ENCODE data around the gene YWHAG. TPM values are rescaled to one million over a fixed set of nuclear protein-coding genes. Genes with fewer than 3 reads are reported as not detected.
A peak's percentile ranks its signal among the peaks of the same experiment; 100 is the strongest.

YWHAG gene
- polyA plus RNA-seq, 1 of the 3 experiments (the other 2 are of a cell fraction) = 60.4 TPM

DNA sequence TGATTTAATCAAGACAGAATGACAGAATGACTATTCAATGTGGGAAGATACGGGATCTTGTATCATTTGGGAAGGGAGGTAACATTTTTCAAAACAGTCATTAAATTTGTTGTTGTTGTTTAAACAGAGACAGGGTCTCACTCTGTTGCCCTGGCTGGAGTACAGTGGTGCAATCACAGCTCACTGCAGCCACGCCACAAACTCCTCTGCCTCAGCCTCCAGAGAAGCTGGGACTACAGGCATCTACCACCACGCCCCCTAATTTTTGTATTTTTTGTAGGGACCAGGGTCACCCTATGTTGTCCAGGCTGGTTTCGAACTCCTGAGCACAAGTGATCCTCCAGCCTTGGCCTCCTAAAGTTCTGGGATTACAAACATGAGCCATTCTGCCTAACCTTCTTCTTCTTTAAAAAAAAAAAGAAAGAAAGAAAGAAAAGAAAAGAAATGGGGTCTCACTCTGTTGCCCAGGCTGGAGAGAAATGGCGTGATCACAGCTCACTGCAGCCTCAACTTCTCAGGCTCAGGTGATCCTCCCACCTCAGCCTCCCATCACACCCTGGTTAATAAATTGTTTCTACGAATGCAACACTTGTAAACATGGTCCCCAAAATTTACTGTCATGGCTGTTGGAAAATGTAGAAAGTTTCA, 24.3 kb downstream of the YWHAG start:
- ChIA-PET POLR2A (interaction anchor here (0.6 kb wide), 1 partner anchor 13 kb away, joined by 4 read pairs; no protein-coding TSS in a partner anchor), CTCF (interaction anchor here (1.3 to 2.9 kb wide), 4 partner anchors 9 to 20 kb away, joined by 3 to 9 read pairs (median 6); no protein-coding TSS in a partner anchor)
- H3K9me3 ChIP-seq = no peaks in the 10 kb centered on the region
- TF ChIP-seq, protein P1, sequence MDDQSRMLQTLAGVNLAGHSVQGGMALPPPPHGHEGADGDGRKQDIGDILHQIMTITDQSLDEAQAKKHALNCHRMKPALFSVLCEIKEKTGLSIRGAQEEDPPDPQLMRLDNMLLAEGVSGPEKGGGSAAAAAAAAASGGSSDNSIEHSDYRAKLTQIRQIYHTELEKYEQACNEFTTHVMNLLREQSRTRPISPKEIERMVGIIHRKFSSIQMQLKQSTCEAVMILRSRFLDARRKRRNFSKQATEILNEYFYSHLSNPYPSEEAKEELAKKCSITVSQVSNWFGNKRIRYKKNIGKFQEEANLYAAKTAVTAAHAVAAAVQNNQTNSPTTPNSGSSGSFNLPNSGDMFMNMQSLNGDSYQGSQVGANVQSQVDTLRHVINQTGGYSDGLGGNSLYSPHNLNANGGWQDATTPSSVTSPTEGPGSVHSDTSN (IDR thresholded peaks at IDR 0.05) = no peak
- TF ChIP-seq POLR2AphosphoS5 (IDR thresholded peaks at IDR 0.05; ENCODE audit: low read depth, low read length) = 0 out of 2 replicates have a peak, but pooled peaks have one; percentile 22
- H3K9me2 ChIP-seq = no peaks in the 10 kb centered on the region
- peaks cover 34 to 43% of the 10 kb centered on the region in 2 experiments for H3K36me3 ChIP-seq (replicated peaks in 1 of 2; ENCODE audit: control insufficient read depth in 1 of 2, insufficient read depth in 2 of 2, low read length in 1 of 2)
- H3K79me2 ChIP-seq (ENCODE audit: insufficient read depth) = peaks cover 100% of the 10 kb centered on the region
- no peaks in the 10 kb centered on the region for H3K27me3 ChIP-seq (ENCODE audit: insufficient read depth)
- H3K4me2 ChIP-seq = no peak overlapping the region
- no peak overlapping the region for H2AFZ ChIP-seq (ENCODE audit: low read depth)
- peaks cover 100% of the 10 kb centered on the region for H4K20me1 ChIP-seq (ENCODE audit: insufficient read depth)
- no peak overlapping the region for H3K9ac ChIP-seq
- H3K4me3 ChIP-seq (ENCODE audit: low read depth in 2 of 2, low read length in 1 of 2) = no peak overlapping the region
- no peak overlapping the region for H3K27ac ChIP-seq (ENCODE audit: low read depth in 2 of 2, low read length in 1 of 2)
- peaks cover 20% of the 10 kb centered on the region for H3F3A ChIP-seq (replicated peaks; ENCODE audit: insufficient read depth)
- peaks cover 0 to 25% of the 10 kb centered on the region in 2 experiments; a peak in 3 of 4 replicates for H3K4me1 ChIP-seq (ENCODE audit: control insufficient read depth in 1 of 2, insufficient read depth in 2 of 2, low read depth in 1 of 2, low read length in 1 of 2)
- 91% methylated on average over 6 of the region's 6 CpGs for WGBS (ENCODE audit: low lambda C conversion rate)
- no peak for DNase-seq

DNA sequence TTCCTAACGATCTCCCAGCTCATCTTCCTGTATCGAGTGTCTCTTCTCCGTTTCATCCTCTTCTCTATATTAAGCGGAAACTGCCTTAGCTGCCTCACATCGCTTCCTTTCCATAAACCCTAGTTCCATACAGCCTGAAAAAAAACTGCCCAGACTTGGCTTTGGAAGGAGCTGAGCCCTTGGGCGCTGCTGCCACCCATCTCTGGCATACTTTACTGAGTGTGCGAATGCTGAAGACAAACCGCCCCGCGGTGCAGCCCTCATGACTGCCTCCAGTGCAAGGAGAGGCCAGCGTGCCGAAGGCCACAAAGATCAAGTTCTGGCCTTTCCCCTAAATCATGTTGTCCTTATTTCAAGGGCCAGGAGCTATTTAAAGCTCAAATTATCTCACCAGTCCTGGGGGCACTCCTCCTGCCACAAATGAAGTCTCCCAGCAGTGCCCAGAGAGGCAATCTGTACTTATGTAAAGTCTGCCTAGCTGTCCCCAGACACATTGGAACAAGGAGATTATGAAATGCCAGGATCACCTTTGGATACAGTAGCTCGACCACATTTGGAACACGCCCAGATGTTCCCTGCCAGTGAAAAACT, 25.2 kb downstream of the YWHAG start:
- Histone ChIP-seq H2AFZ (ENCODE audit: low read depth) (no peak overlapping the region), H3K79me2 (ENCODE audit: insufficient read depth) (peaks cover 100% of the 10 kb centered on the region), H3K9me3 (no peaks in the 10 kb centered on the region), H3K27ac (ENCODE audit: low read depth in 2 of 2, low read length in 1 of 2) (peak overlapping the region in 1 of 2 experiments; percentile 7; a peak in 1 of 4 replicates), H3F3A (replicated peaks; ENCODE audit: insufficient read depth) (peaks cover 21% of the 10 kb centered on the region), H3K27me3 (ENCODE audit: insufficient read depth) (no peaks in the 10 kb centered on the region), H4K20me1 (ENCODE audit: insufficient read depth) (peaks cover 100% of the 10 kb centered on the region), H3K4me3 (ENCODE audit: low read depth in 2 of 2, low read length in 1 of 2) (no peak overlapping the region), H3K4me1 (ENCODE audit: control insufficient read depth in 1 of 2, insufficient read depth in 2 of 2, low read depth in 1 of 2, low read length in 1 of 2) (peaks cover 0 to 24% of the 10 kb centered on the region in 2 experiments; a peak in 3 of 4 replicates), H3K9ac (no peak overlapping the region), H3K36me3 (replicated peaks in 1 of 2; ENCODE audit: control insufficient read depth in 1 of 2, insufficient read depth in 2 of 2, low read length in 1 of 2) (peaks cover 31 to 50% of the 10 kb centered on the region in 2 experiments), H3K4me2 (no peak overlapping the region), H3K9me2 (no peaks in the 10 kb centered on the region)
- CTCF ChIA-PET = interaction anchor here (0.6 to 2.9 kb wide), 5 partner anchors 9 to 154 kb away, joined by 3 to 9 read pairs (median 4); no protein-coding TSS in a partner anchor
- 94% methylated on average over 14 of the region's 14 CpGs for WGBS (ENCODE audit: low lambda C conversion rate)
- POLR2A ChIA-PET = interaction anchor here (0.6 kb wide), 1 partner anchor 12 kb away, joined by 4 read pairs; no protein-coding TSS in a partner anchor
- DNase-seq = no peak
- TF ChIP-seq JUND (IDR thresholded peaks at IDR 0.05) (no peak), YY1 (IDR thresholded peaks at IDR 0.05; ENCODE audit: low read depth) (no peak), GATA2 (CRISPR knock-in tag; IDR thresholded peaks at IDR 0.05) (no peak), RCOR1 (IDR thresholded peaks at IDR 0.05; ENCODE audit: low read length) (no peak)
- TF ChIP-seq, protein P2, sequence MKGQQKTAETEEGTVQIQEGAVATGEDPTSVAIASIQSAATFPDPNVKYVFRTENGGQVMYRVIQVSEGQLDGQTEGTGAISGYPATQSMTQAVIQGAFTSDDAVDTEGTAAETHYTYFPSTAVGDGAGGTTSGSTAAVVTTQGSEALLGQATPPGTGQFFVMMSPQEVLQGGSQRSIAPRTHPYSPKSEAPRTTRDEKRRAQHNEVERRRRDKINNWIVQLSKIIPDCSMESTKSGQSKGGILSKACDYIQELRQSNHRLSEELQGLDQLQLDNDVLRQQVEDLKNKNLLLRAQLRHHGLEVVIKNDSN (IDR thresholded peaks at IDR 0.05; ENCODE audit: borderline replicate concordance, low read depth) = no peak

DNA sequence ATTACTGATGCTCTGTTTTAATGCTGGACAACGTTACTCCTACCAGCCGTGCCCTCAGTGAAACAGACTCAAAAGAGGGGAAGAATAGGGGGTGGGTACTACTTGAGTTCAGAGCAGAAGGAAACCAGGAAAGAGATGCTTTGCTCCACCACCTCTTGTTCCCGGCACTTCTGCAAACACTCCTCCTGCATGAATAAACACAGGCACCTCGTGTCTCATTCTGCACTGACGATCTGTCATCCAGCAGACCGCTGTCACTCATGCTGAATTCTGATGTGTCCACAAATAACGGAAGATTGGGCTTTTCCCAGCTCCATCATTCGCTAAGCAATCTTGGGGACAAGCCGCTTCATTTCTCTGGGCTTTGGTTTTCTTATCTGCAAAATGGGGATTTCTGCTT, 26.7 kb downstream of the YWHAG start:
- H3K4me2 ChIP-seq = no peak overlapping the region
- no peaks in the 10 kb centered on the region for H3K27me3 ChIP-seq (ENCODE audit: insufficient read depth)
- peaks cover 0 to 22% of the 10 kb centered on the region in 2 experiments; a peak in 2 of 4 replicates for H3K4me1 ChIP-seq (ENCODE audit: control insufficient read depth in 1 of 2, insufficient read depth in 2 of 2, low read depth in 1 of 2, low read length in 1 of 2)
- no peak overlapping the region for H3K4me3 ChIP-seq (ENCODE audit: low read depth in 2 of 2, low read length in 1 of 2)
- no peak overlapping the region for H3K27ac ChIP-seq (ENCODE audit: low read depth in 2 of 2, low read length in 1 of 2)
- peaks cover 99% of the 10 kb centered on the region for H3K79me2 ChIP-seq (ENCODE audit: insufficient read depth)
- no peaks in the 10 kb centered on the region for H3K9me2 ChIP-seq
- H2AFZ ChIP-seq (ENCODE audit: low read depth) = no peak overlapping the region
- TF ChIP-seq EZH2phosphoT487 (IDR thresholded peaks at IDR 0.05; ENCODE audit: borderline replicate concordance, low read depth) = no peak
- TF ChIP-seq TEAD4 (IDR thresholded peaks at IDR 0.05; ENCODE audit: borderline replicate concordance, insufficient read depth) = no peak
- TF ChIP-seq, protein P3, sequence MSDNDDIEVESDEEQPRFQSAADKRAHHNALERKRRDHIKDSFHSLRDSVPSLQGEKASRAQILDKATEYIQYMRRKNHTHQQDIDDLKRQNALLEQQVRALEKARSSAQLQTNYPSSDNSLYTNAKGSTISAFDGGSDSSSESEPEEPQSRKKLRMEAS (IDR thresholded peaks at IDR 0.05; ENCODE audit: low read depth) = no peak
- TF ChIP-seq TCF12 (IDR thresholded peaks at IDR 0.05) = no peak
- peaks cover 31% of the 10 kb centered on the region for H3F3A ChIP-seq (replicated peaks; ENCODE audit: insufficient read depth)
- H4K20me1 ChIP-seq (ENCODE audit: insufficient read depth) = peaks cover 99% of the 10 kb centered on the region
- DNase-seq = no peak
- peaks cover 36 to 60% of the 10 kb centered on the region in 2 experiments for H3K36me3 ChIP-seq (replicated peaks in 1 of 2; ENCODE audit: control insufficient read depth in 1 of 2, insufficient read depth in 2 of 2, low read length in 1 of 2)
- WGBS (ENCODE audit: low lambda C conversion rate) = 91% methylated on average over 9 of the region's 9 CpGs
- POLR2A ChIA-PET = interaction anchor here (1.3 kb wide), 1 partner anchor 14 kb away, joined by 3 read pairs; no protein-coding TSS in a partner anchor
- no peak overlapping the region for H3K9ac ChIP-seq
- no peaks in the 10 kb centered on the region for H3K9me3 ChIP-seq
- CTCF ChIA-PET = no interaction called here

Measured in SK-N-SH (cell line).